Measurements from ENCODE around the gene AFMID. TPM values are rescaled to one million over a fixed set of nuclear protein-coding genes. Genes with fewer than 3 reads are reported as not detected.
"Not testable (repeated sequence)": the region's sequence is repeated elsewhere in the genome, so short reads cannot be mapped to it uniquely, and the experiment has no call there.

Gene AFMID, protein sequence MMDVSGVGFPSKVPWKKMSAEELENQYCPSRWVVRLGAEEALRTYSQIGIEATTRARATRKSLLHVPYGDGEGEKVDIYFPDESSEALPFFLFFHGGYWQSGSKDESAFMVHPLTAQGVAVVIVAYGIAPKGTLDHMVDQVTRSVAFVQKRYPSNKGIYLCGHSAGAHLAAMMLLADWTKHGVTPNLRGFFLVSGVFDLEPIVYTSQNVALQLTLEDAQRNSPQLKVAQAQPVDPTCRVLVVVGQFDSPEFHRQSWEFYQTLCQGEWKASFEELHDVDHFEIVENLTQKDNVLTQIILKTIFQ
- 10 to 100 TPM; 17.2 to 33.7 (median 21.7) TPM for polyA plus RNA-seq

DNA sequence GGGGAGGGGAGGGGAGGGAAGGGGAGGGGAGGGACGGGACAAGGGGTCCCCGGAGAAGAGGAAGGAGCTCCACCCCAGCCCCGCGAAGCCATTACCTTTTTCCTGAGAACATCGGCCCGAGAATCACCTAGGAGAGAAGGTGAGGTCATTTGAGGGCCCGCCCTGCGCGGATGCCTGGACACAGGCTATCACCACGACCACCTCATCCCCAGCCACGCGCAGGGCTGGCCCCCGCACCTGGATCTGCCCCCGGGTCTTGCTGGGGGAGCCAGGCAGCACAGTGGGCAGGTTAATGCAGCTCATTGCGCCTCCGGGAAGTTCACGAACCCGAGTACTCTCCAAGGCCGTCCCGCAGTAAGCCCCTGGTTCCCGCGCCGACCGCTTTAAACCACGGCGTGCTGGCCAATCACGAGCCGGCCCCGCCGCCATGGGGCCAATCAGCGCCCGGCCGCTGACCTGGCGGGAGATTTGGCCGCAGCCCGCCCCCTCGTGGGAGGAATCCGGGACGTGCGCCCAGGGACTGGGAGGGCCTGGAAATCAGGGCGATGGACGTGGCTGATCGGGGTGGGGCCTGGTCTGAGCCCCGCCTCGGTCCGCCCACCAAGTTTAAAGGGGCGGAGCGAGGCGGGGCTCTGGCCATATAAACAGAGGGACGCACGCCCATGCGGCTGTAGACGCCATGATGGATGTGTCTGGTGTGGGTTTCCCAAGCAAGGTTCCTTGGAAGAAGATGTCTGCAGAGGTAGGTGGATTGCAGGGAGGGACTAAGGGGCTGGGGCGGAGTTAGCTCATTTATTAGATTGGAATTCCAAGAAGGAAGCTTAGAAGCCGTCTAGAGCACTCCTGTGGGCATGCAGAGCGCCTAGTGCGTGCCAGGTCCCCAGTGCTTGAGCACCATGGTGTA, at the start of gene AFMID, which contains the start of gene TK1:
AFMID (plus strand) TSS at position 671 of the 904 bp plus-strand sequence; CDS start at position 680, 9 bp downstream.
TK1 (minus strand) TSS at position 361 of the 904 bp plus-strand sequence; CDS start at position 303, 58 bp downstream.
- WGBS, 3 donors, result 3 to 5% (median 4%) methylated on average over 52 to 57 of the region's 57 CpGs

DNA sequence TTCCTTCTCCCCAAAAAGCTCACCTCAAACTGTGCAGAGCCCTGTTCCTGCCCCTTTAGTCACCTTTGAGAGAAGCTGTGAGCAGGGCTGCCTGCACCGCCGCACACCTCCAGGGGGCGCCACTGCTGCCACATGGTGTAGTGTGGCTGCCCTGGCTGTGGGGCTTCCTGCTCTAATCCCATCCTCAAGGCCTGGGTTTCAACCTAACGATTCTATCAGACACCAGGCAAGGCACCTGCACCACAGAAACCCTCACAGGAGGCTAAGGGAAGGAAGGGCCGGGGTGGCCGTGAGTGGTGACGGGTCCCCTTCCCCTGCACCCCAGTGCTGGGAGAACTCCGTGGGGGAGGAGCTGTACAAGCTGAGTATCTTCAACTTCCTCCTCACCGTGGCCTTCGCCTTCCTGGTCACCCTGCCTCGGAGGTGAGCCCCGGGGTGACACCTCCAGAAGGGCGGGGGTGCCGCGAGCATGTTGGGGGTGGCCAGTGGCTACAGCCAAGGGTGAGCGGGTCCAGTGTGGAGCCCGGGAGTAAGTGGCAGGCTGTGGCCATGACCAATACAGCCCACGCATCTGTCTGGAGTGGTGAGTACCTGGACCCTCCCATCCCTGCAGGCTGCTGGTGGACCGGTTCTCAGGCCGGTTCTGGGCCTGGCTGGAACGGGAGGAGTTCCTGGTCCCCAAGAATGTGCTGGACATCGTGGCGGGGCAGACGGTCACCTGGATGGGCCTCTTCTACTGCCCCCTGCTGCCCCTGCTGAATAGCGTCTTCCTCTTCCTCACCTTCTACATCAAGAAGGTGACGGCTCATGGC, 49.6 kb upstream of the AFMID start:
- H3K27ac ChIP-seq (ENCODE audit: low read depth, low read length), result no peak overlapping the region
- WGBS, 3 donors, result 54 to 64% (median 57%) methylated on average over 26 of the region's 26 CpGs

More for the DNA sequence above, at the start of gene AFMID, which contains the start of gene TK1:
- no peak within 1 kb of the TSS for H3K27ac ChIP-seq (ENCODE audit: low read depth, low read length)

DNA sequence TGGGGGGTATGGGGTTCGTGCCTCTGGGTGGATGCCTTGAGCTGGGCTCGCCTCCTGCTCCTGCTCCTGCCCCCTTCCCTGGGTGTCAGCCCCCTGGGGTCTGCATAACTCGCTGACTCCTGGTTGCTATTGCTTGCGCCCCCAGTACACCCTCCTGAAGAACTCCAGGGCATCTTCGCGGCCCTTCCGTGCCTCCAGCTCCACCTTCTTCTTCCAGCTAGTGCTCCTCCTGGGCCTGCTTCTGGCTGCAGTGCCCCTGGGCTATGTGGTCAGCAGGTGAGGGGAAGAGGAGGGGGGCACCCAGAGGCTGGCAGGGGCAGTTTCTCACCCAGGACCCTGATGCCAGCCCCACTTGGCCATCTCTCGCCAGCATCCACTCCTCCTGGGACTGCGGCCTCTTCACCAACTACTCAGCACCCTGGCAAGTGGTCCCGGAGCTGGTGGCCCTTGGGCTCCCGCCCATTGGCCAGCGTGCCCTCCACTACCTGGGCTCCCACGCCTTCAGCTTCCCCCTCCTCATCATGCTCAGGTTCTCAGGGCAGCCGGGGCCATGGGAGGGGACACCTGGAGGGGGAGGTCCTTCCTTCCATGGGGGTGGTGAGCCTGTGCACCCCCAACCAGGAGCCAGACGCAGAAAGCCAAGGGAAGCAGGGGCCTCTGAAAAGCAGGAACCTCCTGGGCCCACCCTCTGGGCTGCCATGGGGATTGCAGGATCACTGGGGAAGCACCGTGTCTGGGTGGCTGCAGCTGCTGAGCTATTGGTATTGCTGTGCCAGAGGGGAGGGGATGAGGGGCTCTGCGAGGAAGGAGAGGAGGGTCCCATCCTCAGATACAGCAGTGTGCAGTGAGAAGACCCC, 48.7 kb upstream of the AFMID start:
- WGBS, 3 donors, result 82 to 85% (median 83%) methylated on average over 17 of the region's 17 CpGs
- no peak overlapping the region for H3K27ac ChIP-seq (ENCODE audit: low read depth, low read length)

DNA sequence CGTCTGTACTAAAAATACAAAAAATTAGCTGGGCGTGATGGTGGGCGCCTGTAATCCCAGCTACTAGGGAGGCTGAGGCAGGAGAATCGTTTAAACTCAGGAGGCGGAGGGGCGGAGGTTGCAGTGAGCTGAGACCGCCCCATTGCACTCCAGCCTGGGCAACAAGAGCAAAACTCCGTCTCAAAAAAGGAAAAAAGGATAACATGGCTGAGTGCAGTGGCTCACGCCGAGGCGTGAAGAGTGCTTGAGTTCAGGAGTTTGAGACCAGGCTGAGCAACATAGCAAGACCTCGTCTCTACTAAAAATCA, 47.3 kb upstream of the AFMID start:
- not testable (repeated sequence) for H3K27ac ChIP-seq (ENCODE audit: low read depth, low read length)
- WGBS, 3 donors, result 85 to 92% (median 89%) methylated on average over 12 of the region's 12 CpGs

DNA sequence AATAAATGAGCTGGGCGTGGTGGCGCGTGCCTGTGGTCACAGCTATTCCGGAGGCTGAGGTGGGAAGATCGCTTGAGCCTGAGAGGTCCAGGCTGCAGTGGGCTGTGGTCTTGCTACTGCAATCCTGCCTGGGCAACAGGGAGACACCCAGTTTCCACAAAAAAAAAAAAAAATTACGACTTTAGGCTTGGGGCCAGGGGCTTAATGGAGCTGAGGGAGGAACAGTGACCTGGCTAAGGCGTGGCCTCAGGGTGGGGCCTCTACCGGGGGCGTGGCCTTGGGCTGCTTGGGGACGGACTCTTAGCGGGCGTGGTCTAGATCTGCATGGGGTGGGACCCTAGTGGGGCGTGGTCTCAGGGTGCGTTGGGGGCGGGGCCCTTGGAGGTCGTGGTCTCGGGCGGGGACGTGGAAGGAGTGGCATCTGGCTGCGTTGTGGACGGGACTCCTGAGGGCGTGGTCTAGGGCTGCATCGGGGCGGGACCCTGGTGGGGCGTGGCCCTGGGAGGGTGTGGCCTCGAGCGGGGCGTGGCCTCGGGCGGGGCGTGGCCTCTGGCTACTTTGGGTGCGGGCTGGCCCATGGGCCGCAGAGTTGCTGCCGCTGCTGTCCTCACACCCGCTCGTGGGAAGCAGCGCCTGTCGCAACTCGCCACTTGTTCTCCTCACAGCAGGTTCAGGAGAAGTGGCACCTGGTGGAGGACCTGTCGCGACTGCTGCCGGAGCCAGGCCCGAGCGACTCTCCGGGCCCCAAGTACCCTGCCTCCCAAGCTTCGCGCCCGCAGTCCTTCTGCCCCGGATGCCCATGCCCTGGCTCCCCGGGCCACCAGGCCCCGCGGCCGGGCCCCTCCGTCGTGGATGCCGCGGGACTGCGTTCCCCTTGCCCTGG, 46.8 kb upstream of the AFMID start:
- no peak overlapping the region for H3K27ac ChIP-seq (ENCODE audit: low read depth, low read length)
- 25 to 29% (median 29%) methylated on average over 46 to 58 of the region's 58 CpGs for WGBS, 3 donors

DNA sequence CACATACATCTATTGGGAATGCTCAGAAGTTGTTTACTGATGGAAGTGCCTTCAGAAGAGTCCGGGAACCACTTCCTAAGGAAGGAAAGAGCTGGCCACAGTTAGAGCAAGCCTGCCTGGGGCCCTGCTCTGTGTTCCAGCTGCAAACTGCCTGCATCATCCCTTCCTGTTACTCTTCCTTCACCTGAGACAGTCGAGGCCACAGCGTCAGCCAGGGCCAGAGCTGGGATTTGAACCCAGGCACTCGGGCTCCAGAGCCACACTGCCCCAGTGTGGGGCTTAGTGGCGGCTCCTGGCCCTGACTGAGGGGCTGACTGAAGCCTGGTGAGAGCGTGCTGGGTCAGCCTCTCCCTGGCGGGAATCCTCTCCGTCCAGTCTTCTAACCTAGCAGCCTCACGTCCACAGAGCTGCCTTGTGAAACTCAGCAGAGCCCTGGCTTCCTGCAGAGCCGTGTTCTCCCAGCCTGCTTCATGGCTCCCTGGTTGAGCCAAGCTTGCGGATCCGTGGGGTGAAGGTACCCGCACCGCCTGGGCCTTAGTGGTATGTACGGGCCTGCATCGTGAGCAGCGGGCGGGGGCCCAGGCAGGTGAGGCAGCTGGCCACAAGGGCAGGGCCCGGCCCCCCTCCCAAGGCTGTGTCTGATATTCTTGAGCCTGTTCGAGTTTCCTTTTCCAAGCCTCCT, 45.6 kb upstream of the AFMID start:
- WGBS, 3 donors, result 74 to 81% (median 78%) methylated on average over 20 of the region's 20 CpGs
- H3K27ac ChIP-seq (ENCODE audit: low read depth, low read length), result no peak overlapping the region

DNA sequence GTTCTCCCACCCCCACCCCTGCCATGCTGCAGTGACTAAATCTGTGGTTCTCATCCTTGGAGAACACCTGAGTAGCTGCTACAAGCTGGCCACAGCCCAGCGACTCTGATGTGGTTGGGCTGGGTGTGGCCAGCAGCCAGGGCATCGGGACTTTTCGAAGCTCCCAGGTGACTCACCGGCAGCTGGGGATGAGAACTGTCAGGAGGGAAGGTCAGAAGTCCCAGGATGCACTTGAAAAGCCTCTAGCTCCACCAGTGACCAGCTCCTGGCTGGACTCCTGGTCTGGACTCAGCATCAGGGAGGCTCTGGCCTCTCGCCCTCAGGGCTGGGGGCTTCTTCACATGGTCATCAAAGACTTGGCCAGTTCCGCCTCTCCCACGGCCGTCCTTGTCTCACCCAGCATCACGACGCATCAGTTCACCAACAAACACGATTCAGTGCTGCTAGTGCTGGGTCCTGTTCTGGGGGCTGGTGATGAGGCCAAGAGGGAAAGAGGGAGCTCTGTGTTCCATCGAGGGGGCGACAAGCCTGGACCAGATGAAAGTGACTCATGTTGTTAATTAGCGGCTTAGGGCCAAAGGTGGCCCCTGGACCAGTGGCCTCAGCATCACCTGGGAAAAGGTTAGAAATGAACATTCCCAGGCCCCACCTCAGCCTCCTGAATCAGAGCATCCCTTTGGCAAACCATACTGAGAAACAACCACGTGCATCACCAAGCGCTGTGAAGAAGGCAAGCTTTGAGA, 44.9 kb upstream of the AFMID start:
- no peak overlapping the region for H3K27ac ChIP-seq (ENCODE audit: low read depth, low read length)
- whole genome bisulfite sequencing, 3 donors, result 76 to 83% (median 79%) methylated on average over 16 of the region's 16 CpGs

DNA sequence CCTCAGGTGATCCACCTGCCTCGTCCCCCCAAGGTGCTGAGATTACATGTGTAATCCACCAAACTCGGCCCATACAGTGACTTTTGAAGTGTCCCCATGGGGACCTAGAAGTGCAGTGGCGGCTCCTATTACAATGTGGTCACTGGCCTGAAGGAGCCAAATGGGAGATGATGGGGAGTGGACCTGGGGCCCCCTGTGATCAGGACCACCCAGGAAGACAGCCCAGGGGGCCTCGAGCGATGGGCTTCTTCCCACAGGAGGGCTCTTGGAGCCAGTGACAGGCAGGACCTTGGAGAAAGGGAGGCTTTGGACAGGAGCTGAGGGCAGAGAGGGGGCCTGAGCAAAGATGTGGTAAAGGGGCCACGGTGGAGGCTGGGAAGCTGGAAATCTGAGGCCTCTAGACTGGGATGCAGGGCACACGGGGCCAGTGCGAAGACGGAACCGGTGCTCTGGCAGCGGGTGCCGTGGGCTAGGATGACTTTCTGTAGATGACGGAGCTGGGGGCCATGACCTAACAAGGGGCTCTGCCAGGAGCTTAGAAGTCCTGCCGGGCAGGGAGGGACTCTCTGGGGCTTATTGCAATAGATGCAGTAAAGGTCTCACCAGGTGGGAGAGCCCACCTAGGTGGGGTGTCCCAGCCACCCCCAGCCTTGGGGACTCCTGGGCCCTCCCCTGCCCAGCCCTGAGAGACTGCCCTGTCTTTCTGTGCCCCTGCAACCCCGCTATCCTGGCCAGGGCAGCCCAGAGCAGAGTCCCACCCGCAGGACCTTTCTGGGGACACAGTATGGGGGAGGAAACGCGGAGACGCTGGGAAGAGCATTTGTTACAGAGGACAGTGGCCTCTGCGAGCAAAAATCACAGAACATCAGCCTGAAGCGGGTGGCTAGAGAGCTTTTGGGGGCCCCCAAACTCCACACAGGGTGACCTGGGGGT, 43.7 kb upstream of the AFMID start:
- WGBS, 3 donors, result 88 to 90% (median 88%) methylated on average over 21 of the region's 21 CpGs
- H3K27ac ChIP-seq (ENCODE audit: low read depth, low read length), result no peak overlapping the region

DNA sequence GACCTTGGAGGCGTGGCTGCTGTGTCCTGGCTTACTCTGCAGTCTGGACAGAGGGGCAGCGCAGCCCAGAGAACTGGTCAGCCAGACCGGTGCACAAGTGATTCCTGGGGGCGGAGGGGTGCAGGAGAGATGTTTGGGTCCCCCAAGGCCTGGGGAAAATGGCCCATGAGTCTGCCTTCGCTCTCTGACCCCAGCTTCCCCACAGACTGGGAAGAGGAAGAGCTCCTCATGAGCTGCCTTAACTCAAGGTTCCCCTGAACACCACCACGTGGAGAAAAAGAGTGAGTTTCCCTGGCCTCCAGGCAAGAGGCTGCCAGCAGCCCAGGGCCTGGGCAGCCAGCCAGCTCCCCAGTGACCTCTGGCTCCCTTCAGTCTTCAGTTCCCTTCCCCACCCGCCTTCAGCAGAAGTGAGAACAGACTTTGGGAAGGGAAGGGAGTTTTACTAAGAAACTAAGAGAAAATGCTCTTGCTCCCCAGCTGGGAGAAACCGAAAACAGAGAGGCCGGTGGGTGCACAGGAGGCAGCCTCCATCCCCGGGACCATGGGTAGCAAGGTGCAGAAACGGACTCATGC, 42.9 kb upstream of the AFMID start:
- WGBS, 3 donors, result 30 to 36% (median 35%) methylated on average over 11 of the region's 11 CpGs
- no peak overlapping the region for H3K27ac ChIP-seq (ENCODE audit: low read depth, low read length)

DNA sequence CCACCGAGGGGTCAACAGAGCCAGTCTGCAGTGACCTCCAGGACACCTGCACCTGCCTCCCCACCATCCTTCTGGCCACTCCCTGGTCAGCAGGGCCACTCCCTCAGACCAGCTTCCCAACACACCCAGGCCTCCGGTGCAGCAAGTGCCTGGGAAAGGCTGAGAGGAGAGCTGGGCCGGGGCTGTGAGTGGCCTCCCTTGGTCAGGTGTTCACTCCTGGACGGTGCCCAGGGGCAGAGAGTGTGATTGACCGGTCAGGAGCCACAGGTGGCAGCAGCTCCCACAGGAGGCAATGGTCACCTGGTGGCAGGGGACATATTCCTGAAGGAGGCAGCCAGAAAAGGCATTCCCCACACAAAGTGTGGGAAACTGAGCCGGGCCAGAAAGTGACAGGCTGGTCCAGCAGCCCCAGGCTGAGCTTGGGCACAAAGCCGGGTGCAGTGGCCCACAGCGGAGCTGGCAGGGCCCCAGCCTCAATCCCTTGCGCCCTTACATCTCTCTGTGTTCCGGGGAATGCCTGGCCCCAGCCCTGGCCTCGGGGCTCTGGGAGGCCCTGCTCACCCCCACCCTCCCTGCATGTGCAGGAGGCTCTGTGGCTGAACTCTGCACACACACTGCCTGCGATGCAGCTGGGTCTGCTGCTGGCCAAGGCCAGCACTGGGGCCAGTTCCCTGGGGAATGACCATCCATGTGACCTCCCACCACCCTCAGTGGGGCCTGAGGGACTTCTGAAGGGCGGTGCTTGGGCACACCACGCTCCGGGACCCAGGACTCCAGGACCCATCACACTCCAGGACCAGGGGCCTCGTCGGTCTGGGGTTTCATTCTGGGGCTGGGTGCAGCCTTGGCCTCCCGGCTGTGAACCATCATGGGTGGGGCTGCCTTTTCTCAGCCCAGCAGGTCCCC, 42.2 kb upstream of the AFMID start:
- 22 to 56% (median 47%) methylated on average over 18 of the region's 18 CpGs for WGBS, 3 donors
- no peak overlapping the region for H3K27ac ChIP-seq (ENCODE audit: low read depth, low read length)

DNA sequence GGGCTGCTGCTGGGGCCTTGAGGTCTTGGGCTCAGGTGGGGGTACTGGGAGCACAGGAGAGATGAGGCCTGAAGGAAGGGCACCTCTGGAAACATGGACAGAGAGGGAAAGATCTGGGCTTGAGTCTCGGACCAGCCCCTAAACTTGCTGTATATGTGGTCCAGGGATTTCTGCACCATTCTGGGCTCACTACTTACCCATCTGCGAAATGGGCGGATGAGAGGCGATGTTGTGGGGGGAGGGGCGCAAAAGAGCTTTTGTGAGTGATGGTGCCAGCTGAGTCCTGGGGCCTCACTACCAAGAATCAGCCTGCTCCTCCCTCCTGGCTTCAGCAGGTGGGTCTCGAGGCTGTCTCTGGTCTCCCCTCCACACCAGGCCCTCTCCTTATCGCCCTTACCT, 40.7 kb upstream of the AFMID start:
- H3K27ac ChIP-seq (ENCODE audit: low read depth, low read length), result no peak overlapping the region
- 92 to 99% (median 94%) methylated on average over 7 of the region's 7 CpGs for WGBS, 3 donors

DNA sequence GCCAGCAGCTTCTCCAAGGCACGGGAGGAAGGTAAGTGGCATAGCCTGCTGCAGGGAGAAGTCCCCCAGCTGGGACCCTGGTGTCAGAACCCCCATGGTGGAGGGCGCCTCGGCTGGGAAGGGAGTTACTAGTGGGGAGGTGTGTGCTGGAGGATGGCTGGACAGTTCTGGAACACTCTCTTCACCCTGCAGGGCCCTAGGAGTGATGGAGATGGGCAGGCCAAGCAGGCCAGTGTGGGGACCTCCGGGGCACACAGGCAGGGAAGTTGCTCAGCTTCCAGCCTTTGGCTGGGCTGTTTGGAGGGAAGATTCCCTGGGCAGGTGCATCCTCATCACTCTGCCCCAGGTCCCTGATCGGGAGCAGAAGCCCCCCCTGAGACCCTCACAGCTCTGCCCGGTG, 40.3 kb upstream of the AFMID start:
- H3K27ac ChIP-seq (ENCODE audit: low read depth, low read length), result no peak overlapping the region
- 85 to 90% (median 90%) methylated on average over 6 of the region's 6 CpGs for WGBS, 3 donors

DNA sequence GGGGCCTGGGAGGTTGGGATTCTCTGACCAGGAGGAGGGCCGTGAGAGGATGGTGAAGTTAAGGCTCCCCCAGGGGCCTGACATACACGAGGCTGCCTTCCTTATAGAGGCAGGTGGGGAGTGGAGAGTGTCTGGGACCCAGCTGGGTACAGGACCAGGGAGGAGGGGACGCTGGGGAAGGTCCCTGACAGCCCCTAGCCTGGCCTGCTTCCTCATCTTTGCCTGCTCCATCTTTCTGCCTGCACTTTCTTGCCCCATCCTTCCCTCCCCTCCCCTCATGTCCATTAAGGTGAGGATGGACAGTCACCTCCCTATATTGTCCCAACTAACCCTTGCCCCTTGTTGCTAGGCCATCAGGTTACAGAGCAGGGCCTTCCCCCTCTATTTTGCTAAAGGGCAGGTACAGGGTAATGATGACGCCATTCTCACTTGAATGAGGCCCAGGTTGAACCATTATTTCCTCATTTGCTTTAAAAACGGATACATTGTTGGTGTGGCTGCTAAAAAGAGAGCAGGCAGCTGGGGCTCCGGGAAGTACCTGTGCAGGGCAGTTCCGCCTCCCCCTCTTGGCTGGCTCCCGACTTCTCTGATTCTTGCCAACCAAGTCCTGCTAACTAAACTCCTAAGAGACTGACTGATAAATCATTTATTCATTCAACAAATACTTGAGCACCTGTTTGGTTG, 39.7 kb upstream of the AFMID start:
- no peak overlapping the region for H3K27ac ChIP-seq (ENCODE audit: low read depth, low read length)
- WGBS, 3 donors, result 51 to 61% (median 53%) methylated on average over 8 of the region's 8 CpGs

Measured in adipose tissue (tissue), 3 donors.